ENCODE measurements around the gene TBL1XR1.

The TBL1XR1 gene

GRCh38 chr3:177106594-177106993, 90.7 kb downstream of the TBL1XR1 start:
- no peak for DNase-seq

GRCh38 chr3:177106184-177106583, 91.1 kb downstream of the TBL1XR1 start:
- DNase-seq, result no peak

- no peak for DNase-seq
These were observed 91.7 kb downstream of the TBL1XR1 start for GRCh38 chr3:177105623-177106022.

- DNase-seq, result no peak
These were observed 92.8 kb downstream of the TBL1XR1 start for GRCh38 chr3:177104299-177104992.

- no peak for DNase-seq
These were observed 94.7 kb downstream of the TBL1XR1 start for GRCh38 chr3:177102553-177102952.

- DNase-seq, result no peak
These were observed 98.7 kb downstream of the TBL1XR1 start for GRCh38 chr3:177098551-177098950.

GRCh38 chr3:177096615-177097014, 100.7 kb downstream of the TBL1XR1 start:
- no peak for DNase-seq

- no peak for DNase-seq
These were observed 103.3 kb downstream of the TBL1XR1 start for GRCh38 chr3:177093966-177094365.

- DNase-seq, result no peak
These were observed 107.4 kb downstream of the TBL1XR1 start for GRCh38 chr3:177089901-177090300.

- no peak for DNase-seq
These were observed 108.2 kb downstream of the TBL1XR1 start for GRCh38 chr3:177089110-177089509.

- DNase-seq, result no peak
These were observed 111.5 kb downstream of the TBL1XR1 start for GRCh38 chr3:177085794-177086193.

GRCh38 chr3:177084616-177085015, 112.7 kb downstream of the TBL1XR1 start:
- DNase-seq, result no peak

- DNase-seq, result no peak
These were observed 117.2 kb downstream of the TBL1XR1 start for GRCh38 chr3:177080122-177080521.

- DNase-seq, result no peak
These were observed 117.6 kb downstream of the TBL1XR1 start for GRCh38 chr3:177079684-177080083.

GRCh38 chr3:177071496-177072156, 125.7 kb downstream of the TBL1XR1 start:
- no peak for DNase-seq

GRCh38 chr3:177069514-177070329, 127.6 kb downstream of the TBL1XR1 start:
- peak; percentile 13 to 41 for DNase-seq

- DNase-seq, result no peak
These were observed 128.3 kb downstream of the TBL1XR1 start for GRCh38 chr3:177068967-177069366.

GRCh38 chr3:177066068-177066467, 131.2 kb downstream of the TBL1XR1 start:
- DNase-seq, result no peak

- no peak for DNase-seq
These were observed 131.8 kb downstream of the TBL1XR1 start for GRCh38 chr3:177065285-177066033.

- no peak for DNase-seq
These were observed 135.1 kb downstream of the TBL1XR1 start for GRCh38 chr3:177062052-177062732.

- DNase-seq, result no peak
These were observed 135.9 kb downstream of the TBL1XR1 start for GRCh38 chr3:177061369-177061768.

GRCh38 chr3:177060492-177060891, 136.8 kb downstream of the TBL1XR1 start:
- DNase-seq, result no peak

All from NCI-H446 (cell line).